GM18526 (cell line): ENCODE measurements around the gene TLCD4.

ENCODE experiments used
- POLR2A ChIP-seq: IDR thresholded peaks from 3 replicates; pipeline ENCODE4 v1.6.1; 2011; ENCODE audit not compliant: insufficient read length; ENCODE audit errors: extremely low read depth

The TLCD4 gene

GRCh38 chr1:95088303-95088702 lies 28.9 kb upstream of the TLCD4 start:
- TF ChIP-seq POLR2A = no peak

- no peak for TF ChIP-seq POLR2A
Measured at GRCh38 chr1:95089650-95090287, 27.4 kb upstream of the TLCD4 start.

GRCh38 chr1:95093296-95093695 lies 23.9 kb upstream of the TLCD4 start:
- no peak for TF ChIP-seq POLR2A

- TF ChIP-seq POLR2A = no peak
Measured at GRCh38 chr1:95094923-95095322, 22.2 kb upstream of the TLCD4 start.

- no peak for TF ChIP-seq POLR2A
Measured at GRCh38 chr1:95095833-95096217, 21.3 kb upstream of the TLCD4 start.

GRCh38 chr1:95096218-95096841 lies 20.8 kb upstream of the TLCD4 start:
- no peak for TF ChIP-seq POLR2A

GRCh38 chr1:95097426-95097825 lies 19.7 kb upstream of the TLCD4 start:
- no peak for TF ChIP-seq POLR2A

- no peak for TF ChIP-seq POLR2A
Measured at GRCh38 chr1:95098196-95098595, 19.0 kb upstream of the TLCD4 start.

GRCh38 chr1:95108792-95109191 lies 8.4 kb upstream of the TLCD4 start:
- no peak for TF ChIP-seq POLR2A

GRCh38 chr1:95111014-95111413 lies 6.1 kb upstream of the TLCD4 start:
- no peak for TF ChIP-seq POLR2A

GRCh38 chr1:95113684-95114083 lies 3.5 kb upstream of the TLCD4 start:
- no peak for TF ChIP-seq POLR2A

GRCh38 chr1:95115708-95116137 lies 1.4 kb upstream of the TLCD4 start:
- no peak for TF ChIP-seq POLR2A

GRCh38 chr1:95116580-95117206 lies 462 bp upstream of the TLCD4 start:
- no peak for TF ChIP-seq POLR2A

- TF ChIP-seq POLR2A = no peak
Measured at GRCh38 chr1:95118067-95118499, 928 bp downstream of the TLCD4 start.

GRCh38 chr1:95118710-95119109 lies 1.6 kb downstream of the TLCD4 start:
- TF ChIP-seq POLR2A = no peak

- no peak for TF ChIP-seq POLR2A
Measured at GRCh38 chr1:95119273-95119672, 2.1 kb downstream of the TLCD4 start.
